Ishikawa (cell line): ENCODE measurements around the gene MSX2.

Experiments
- CEBPB ChIP-seq: IDR thresholded peaks from 2 replicates; pipeline ENCODE4 v1.6.1; 2012
- CREB1 ChIP-seq: IDR thresholded peaks from 2 replicates; pipeline ENCODE4 v1.6.1; 2012; ENCODE audit warnings: low read depth
- EGR1 ChIP-seq: IDR thresholded peaks from 2 replicates; pipeline ENCODE4 v1.6.1; 2012
- EP300 ChIP-seq: IDR thresholded peaks from 2 replicates; pipeline ENCODE4 v1.6.1; 2012; ENCODE audit warnings: borderline replicate concordance
- FOXM1 ChIP-seq: IDR thresholded peaks from 2 replicates; pipeline ENCODE4 v1.6.1; 2012; ENCODE audit warnings: low read depth, borderline replicate concordance
- MAX ChIP-seq: IDR thresholded peaks from 2 replicates; pipeline ENCODE4 v1.6.1; 2012
- RAD21 ChIP-seq: IDR thresholded peaks from 2 replicates; pipeline ENCODE4 v1.6.1; 2012; ENCODE audit warnings: low read depth
- REST ChIP-seq: IDR thresholded peaks from 2 replicates; pipeline ENCODE4 v1.6.1; 2012; ENCODE audit warnings: low read depth, mild to moderate bottlenecking
- TAF1 ChIP-seq: IDR thresholded peaks from 2 replicates; pipeline ENCODE4 v1.6.1; 2012; ENCODE audit warnings: low read depth, mild to moderate bottlenecking
- USF1 ChIP-seq: IDR thresholded peaks from 2 replicates; pipeline ENCODE4 v1.6.1; 2012
- YY1 ChIP-seq: IDR thresholded peaks from 2 replicates; pipeline ENCODE4 v1.6.1; 2012; ENCODE audit warnings: low read depth

GRCh38 chr5:174720612-174721529, 3.5 kb upstream of the MSX2 start:
- TF ChIP-seq RAD21: no peak
- no peak for TF ChIP-seq YY1
- TF ChIP-seq USF1: no peak
- no peak for TF ChIP-seq EP300
- TF ChIP-seq TAF1: no peak
- no peak for TF ChIP-seq REST
- TF ChIP-seq MAX: no peak
- TF ChIP-seq CEBPB: no peak
- TF ChIP-seq CREB1: no peak
- TF ChIP-seq FOXM1: no peak
- no peak for TF ChIP-seq EGR1
